Body of pancreas (tissue), 4 donors: Measurements from ENCODE around the gene ADGRV1. TPM values are rescaled to one million over a fixed set of nuclear protein-coding genes. Genes with fewer than 3 reads are reported as not detected.

Experiments
- ATAC-seq: fragments of 150-250 bp; one replicate; pipeline ENCODE4 v1.9.1; 2016
- DNase-seq, 4 donors: peaks; one replicate each; pipeline ENCODE4 v3.0.0-alpha.2; 2019
- H3K27ac ChIP-seq, 4 donors: fragments of 200-600 bp; sonication (generic); 1 replicate in 3 of 4; 2 replicates in 1 of 4; pipeline versions ENCODE4 v1.5.1 to v1.6.1; 2016 to 2019; ENCODE audit warnings: mild to moderate bottlenecking in 1 of 4, mixed read lengths in 1 of 4, moderate library complexity in 1 of 4
- H3K27me3 ChIP-seq, 2 donors: fragments of 200-600 bp; sonication (generic); one replicate each; pipeline ENCODE4 v1.6.0; 2016; ENCODE audit warnings: mild to moderate bottlenecking in 1 of 2
- H3K36me3 ChIP-seq, 2 donors: fragments of 200-600 bp; sonication (generic); replicated peaks in 1 of 2; 2 replicates each; pipeline ENCODE4 v1.5.1; 2016; ENCODE audit warnings: low read depth in 2 of 2; ENCODE audit not compliant: insufficient read depth in 1 of 2
- H3K4me1 ChIP-seq: fragments of 200-600 bp; sonication (generic); one replicate; pipeline ENCODE4 v1.6.0; 2016
- H3K4me3 ChIP-seq, 2 donors: fragments of 200-600 bp; sonication (generic); 1 replicate in 1 of 2; 2 replicates in 1 of 2; pipeline ENCODE4 v1.5.1; 2016 to 2019
- H3K9me3 ChIP-seq, 3 donors: fragments of 200-600 bp; sonication (generic); 1 replicate in 2 of 3; 2 replicates in 1 of 3; pipeline ENCODE4 v1.5.1; 2016
- CTCF ChIP-seq, 7 experiments: fragments of 450-650 bp in 4 of 7; fragments of 200-600 bp in 3 of 7; sonication (generic) in 3 of 7; IDR thresholded peaks; one replicate each; pipeline ENCODE4 v1.5.1; 2016 to 2019; ENCODE audit warnings: antibody characterized with exemption in 7 of 7
- POLR2A ChIP-seq, 3 donors: fragments of 450-650 bp; IDR thresholded peaks; one replicate each; pipeline ENCODE4 v1.6.1; 2016; ENCODE audit warnings: antibody characterized with exemption in 3 of 3, mild to moderate bottlenecking in 2 of 3
- WGBS, 2 donors: methylation state at CpG; one replicate each; pipeline ENCODE4 v1.1.5; 2017; 5-methylcytosine and 5-hydroxymethylcytosine counted together
- intact Hi-C: fragments of 100-400 bp; cut with DNase I; formaldehyde crosslinking; loops from one replicate; pipeline ENCODE4 v1.15.1; 2023
- total RNA-seq, 2 donors: library from RNA; depleted of rRNA; stranded (reverse); fragments of >200 nt; gene quantifications; one replicate each; pipeline ENCODE4 v1.1.0, GENCODE V29; 2016

ADGRV1 gene
- total RNA-seq, 2 donors from 2014 or later = 19.2 to 21.4 TPM

DNA sequence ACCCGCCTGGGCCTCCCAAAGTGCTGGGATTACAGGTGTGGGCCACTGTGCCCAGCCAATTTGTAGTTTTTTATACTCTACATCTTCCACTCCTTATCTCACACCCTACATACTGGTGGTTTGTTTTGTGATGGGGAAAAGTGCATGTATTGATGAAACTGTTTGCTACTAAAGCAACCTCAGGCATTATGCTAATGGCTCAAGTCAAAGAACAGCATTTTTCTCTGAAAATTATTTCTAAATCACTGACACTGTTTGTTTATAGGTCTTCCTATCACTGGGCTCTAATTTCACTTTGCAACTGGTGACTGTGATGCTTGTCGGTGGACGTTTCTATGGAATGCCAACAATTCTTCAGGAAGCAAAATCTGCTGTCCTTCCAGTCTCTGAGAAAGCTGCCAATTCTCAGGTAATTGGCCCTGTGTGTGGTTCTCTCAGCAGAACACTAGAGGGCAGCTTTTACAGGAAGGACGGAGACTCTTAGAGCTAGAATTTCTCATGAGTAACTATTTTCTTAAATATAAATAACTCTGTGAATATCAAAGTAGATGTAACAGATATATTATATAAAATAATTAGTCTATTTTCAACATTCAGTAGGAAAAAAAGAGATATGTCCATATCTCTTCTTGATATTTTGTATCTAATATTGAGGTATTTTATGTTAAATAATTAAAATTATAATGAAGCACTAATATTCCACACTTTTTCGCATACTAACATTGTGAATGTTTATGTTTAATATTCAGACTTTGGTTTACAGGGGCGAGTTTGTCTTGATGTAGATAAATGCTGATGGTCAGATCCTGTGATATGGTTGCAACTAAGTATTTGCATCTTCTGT is 244.1 kb downstream of the ADGRV1 start:
- no peaks in the 10 kb centered on the region for H3K9me3 ChIP-seq
- intact Hi-C loops = no loop called here
- no peaks in the 10 kb centered on the region for H3K36me3 ChIP-seq
- H3K27me3 ChIP-seq = no peaks in the 10 kb centered on the region
- WGBS, 2 donors = 28 to 31% methylated on average over 6 of the region's 6 CpGs
- ATAC-seq (peak; percentile 63), DNase-seq (peak; percentile 24 to 41 (median 38))
- H3K4me3 ChIP-seq = no peak overlapping the region
- TF ChIP-seq POLR2A (IDR thresholded peaks at IDR 0.05) = no peak
- TF ChIP-seq CTCF (IDR thresholded peaks at IDR 0.05) = peak; percentile 51 to 77 (median 57)
- no peak overlapping the region for H3K27ac ChIP-seq
- no peaks in the 10 kb centered on the region for H3K4me1 ChIP-seq

DNA sequence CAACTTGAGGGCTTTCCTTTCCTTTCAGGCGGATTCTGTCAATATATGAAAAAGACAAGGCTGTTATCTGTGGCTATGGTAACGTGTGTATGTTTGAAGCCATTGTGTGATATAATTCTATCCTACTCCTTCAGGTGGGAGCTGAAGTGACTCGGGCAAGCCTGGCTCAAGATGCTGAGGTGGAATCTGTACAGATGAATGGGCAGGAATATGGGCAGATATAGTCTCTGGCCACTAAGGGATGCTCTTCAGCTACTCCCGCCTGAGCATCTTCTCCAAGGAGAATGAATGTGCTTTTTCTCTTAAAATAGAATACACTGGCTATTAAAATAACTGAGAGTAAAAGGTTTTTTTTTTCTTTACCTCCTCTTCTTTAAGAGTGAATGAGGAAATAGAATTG is 244.8 kb downstream of the ADGRV1 start:
- DNase-seq = no peak
- no peaks in the 10 kb centered on the region for H3K9me3 ChIP-seq
- intact Hi-C loops = no loop called here
- H3K4me3 ChIP-seq = no peak overlapping the region
- ATAC-seq = no peak
- no peaks in the 10 kb centered on the region for H3K27me3 ChIP-seq
- WGBS, 2 donors = 58 to 59% methylated on average over 4 of the region's 4 CpGs
- TF ChIP-seq POLR2A (IDR thresholded peaks at IDR 0.05) (no peak), CTCF (IDR thresholded peaks at IDR 0.05) (no peak)
- H3K27ac ChIP-seq = no peak overlapping the region
- H3K4me1 ChIP-seq = no peaks in the 10 kb centered on the region
- H3K36me3 ChIP-seq = no peaks in the 10 kb centered on the region

GRCh38 chr5:90803876-90804275 is 245.3 kb downstream of the ADGRV1 start:
- no peaks in the 10 kb centered on the region for H3K27me3 ChIP-seq
- WGBS, 2 donors = 68 to 74% methylated on average over 2 of the region's 2 CpGs
- no peak for ATAC-seq

DNA sequence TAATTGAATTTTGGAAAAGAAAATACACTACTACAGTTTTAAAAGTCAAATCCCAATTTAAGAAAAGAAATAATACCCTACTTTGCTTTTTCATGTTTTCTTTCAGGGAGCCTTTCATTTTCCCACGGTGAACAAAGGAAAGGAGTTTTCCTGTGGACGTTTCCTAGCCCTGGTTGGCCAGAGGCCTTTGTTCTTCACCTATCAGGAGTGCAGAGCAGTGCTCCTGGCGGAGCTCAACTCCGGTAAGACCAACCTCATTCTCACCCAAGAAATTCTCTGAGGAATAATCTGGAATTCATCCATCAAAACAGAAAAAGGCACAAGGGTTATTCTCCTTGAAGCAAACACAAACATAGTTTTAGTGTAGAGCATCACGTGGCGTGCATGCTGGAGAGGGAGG is 248.9 kb downstream of the ADGRV1 start:
- Histone ChIP-seq H3K4me1 (no peaks in the 10 kb centered on the region), H3K27me3 (no peaks in the 10 kb centered on the region)

More at GRCh38 chr5:90803876-90804275, 245.3 kb downstream of the ADGRV1 start:
- Histone ChIP-seq H3K4me1 (no peaks in the 10 kb centered on the region), H3K27ac (no peak overlapping the region), H3K4me3 (no peak overlapping the region), H3K9me3 (no peaks in the 10 kb centered on the region), H3K36me3 (no peaks in the 10 kb centered on the region)
- intact Hi-C loops = no loop called here
- DNase-seq = no peak
- no peak for TF ChIP-seq CTCF (IDR thresholded peaks at IDR 0.05)
- TF ChIP-seq POLR2A (IDR thresholded peaks at IDR 0.05) = no peak

More for the DNA sequence above, 248.9 kb downstream of the ADGRV1 start:
- 51 to 63% methylated on average over 6 of the region's 6 CpGs for WGBS, 2 donors
- intact Hi-C loops = no loop called here
- Histone ChIP-seq H3K36me3 (no peaks in the 10 kb centered on the region), H3K27ac (no peak overlapping the region), H3K9me3 (no peaks in the 10 kb centered on the region), H3K4me3 (no peak overlapping the region)
- no peak for ATAC-seq
- no peak for TF ChIP-seq POLR2A (IDR thresholded peaks at IDR 0.05)
- TF ChIP-seq CTCF (IDR thresholded peaks at IDR 0.05) = no peak
- peak in 1 of 4 donors; percentile 9 for DNase-seq
